Non-pigmented ciliary epithelial cell (primary cell): Measurements from ENCODE around the gene FFAR1.
"Not testable (repeated sequence)": the region's sequence is repeated elsewhere in the genome, so short reads cannot be mapped to it uniquely, and the experiment has no call there.

ENCODE experiments used
- DNase-seq: peaks from one replicate; pipeline ENCODE4 v3.0.0-alpha.2; 2010; ENCODE audit warnings: low read depth

Gene FFAR1

DNA sequence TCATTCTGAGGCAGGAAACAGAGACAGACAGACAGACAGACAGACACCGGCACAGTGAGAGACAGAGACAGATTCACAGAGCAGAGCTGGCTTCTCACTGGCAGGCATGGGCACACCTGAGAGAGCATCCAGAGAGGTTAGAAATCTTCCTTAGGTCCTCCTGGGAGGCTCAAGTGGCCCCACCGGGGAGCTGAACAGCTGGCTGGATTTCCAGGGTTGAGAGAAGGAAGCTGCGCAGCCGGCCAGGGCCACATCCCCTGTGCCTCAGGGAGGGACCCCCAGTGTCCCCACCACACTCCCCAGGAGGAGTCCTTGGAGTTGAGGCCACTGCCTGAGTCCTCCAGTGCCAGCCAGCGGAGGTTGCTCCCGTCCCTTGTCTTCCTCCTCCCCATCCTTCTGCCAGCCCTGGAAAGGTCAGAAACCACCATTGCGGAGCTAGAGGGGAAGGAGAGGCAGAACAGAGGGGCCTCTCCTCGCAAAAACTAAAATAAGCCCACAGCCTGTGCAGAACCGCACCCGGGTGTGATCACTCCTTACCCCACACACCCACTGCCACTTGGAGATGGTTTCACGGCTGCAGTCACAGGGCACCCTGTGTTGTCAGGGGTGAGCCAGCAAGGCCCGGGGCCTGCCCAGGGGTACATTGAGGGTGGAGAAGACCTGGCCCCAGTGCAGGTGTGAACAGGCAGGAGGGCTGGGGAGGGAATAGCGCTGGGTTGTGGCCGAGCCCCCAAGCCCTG lies 14.7 kb downstream of the FFAR1 start:
- no peak for DNase-seq

DNA sequence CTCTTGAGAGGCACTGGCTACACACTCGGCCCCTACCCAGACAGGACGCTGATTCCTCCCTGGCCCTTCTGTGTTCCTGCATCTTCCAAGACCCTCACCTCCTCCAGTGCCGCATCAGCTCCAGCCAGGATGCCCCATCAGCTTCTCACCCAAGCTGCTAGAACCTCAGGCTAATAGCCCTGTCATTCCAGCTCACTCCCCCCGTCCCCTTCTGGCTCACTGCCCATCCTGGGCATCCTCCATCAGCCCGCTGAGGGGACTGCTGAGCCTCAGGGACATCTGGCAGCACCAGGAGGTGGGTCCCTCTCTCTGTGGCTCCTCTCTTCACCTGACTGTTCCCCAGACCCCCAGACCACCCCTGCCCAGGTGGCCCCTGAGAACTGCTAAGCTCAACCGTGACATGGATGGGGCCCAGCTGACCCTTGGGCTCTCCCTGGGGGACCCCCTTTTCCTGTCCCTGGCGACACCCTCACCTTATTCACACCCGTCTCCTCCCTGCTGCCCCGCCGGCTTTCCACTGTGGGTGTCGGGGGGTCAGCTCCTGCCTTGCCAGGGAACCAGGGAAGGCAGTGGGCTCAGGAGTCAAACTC lies 15.4 kb downstream of the FFAR1 start:
- no peak for DNase-seq

GRCh38 chr19:35363711-35364425 lies 16.2 kb downstream of the FFAR1 start:
- DNase-seq, result no peak

DNA sequence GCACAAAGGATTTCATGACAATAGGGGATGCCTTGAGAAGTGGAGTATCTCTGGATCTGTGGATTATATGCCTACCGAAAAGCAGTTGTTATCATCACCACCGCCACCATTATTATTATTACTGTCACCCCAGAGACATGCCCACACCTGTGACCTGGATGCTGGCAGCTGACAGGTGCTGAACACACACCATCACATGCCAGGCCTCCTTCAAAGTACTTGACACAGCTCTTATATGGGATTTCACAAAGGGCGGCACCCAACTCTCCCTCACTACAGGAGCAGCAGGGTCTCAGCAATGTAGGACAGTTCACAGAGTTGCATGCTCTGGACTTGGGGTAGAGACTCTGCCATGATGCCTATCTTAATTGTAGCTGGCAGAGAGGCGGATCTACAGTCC lies 17.6 kb downstream of the FFAR1 start:
- no peak for DNase-seq

- DNase-seq, result no peak
Measured at GRCh38 chr19:35368378-35368777, 20.7 kb downstream of the FFAR1 start.

- no peak for DNase-seq
Measured at GRCh38 chr19:35369522-35369921, 21.8 kb downstream of the FFAR1 start.

GRCh38 chr19:35370722-35371121 lies 23.0 kb downstream of the FFAR1 start, which contains the start of gene GPR42:
Gene GPR42, plus strand, starts transcription at chr19:35371068. Its CDS starts 292 bp downstream, at chr19:35371360.
- DNase-seq, result no peak

DNA sequence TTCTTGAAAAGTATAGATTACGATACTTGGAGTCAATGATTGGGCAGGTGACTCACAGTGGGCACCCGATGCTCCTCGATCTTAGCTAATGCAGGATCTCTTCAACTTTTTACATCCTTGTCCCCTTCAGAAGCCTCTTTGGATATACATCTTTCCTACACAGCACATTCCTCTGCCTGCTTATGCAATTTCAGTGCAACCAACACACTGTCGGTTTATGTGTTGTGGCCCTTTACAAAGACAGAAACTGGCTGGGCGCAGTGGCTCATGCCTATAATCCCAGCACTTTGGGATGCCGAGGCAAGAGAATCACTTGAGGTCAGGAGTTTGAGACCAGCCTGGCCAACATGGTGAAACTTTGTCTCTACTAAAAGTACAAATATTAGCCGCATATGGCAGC lies 25.8 kb downstream of the FFAR1 start:
- no peak for DNase-seq

DNA sequence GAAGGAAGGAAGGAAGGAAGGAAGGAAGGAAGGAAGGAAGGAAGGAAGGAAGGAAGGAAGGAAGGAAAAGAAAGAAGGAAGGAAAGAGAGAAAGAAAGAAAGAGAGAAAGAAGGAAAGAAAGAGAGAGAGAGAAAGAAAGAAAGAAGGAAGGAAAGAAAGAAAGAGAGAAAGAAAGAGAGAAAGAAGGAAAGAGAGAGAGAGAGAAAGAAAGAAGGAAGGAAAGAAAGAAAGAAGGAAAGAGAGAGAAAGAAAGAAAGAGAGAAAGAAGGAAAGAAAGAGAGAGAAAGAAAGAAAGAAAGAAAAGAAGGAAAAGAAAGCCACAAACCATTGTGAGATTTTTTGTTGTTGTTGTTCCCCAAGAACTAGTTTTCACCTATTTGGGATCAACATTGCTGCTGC lies 26.3 kb downstream of the FFAR1 start:
- DNase-seq, result not testable (repeated sequence)

DNA sequence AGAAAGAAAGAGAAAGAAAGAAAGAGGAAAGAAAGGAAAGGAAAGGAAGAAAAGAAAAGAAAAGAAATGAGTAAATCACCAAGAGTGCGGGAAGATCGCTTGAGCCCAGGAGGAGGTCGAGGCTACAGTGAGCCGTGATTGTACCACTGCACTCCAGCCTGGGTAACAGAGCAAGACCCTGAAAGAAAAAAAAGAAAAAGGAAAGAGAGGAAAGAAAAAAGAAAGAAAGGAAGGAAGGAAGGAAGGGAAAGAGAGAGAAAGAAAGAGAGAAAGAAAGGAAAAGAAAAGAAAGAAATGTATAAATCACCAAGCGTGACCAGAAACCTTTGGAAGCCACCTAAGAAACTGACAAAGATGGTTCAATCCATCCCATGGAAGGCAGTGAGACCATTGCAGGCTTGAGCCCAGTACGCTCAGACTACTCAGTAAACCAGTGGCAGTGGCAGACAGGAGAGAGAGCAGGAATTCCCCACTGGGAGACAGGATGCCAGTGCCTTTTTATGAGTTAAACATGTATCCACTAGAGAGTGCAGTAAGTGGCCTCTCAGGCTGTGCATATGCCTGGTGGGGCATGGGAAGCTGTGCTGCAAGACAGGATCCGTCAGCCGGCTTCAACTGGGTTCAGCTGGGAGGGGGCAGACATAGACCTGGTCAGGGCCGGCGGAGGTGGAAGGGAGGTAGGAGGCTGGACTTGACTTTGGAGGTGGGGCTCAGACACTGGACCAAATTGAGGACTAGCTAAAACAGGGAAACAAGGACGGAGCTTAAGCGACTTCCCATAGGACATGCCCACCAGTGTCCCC lies 28.0 kb downstream of the FFAR1 start:
- no peak for DNase-seq

GRCh38 chr19:35377656-35378055 lies 30.0 kb downstream of the FFAR1 start:
- DNase-seq, result no peak

DNA sequence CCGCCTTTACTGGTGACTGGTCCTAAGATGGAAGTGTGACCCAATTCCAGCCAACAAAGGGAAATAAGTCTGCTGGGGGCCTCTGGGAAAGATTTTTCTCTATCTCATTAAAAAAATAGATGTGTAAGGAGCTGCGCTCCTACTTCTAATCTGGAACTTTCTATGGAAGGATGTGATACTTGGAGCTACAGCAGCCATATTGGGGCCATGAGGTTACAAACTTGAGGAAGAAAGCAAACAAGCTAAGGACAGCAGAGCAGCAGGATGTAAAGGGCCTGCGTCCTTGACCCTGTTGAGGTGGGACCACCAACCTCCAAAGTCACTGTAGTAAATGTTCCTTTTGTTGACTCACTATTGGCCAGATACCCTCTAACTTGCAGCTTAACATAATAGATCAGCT lies 30.7 kb downstream of the FFAR1 start:
- DNase-seq, result no peak

- not testable (repeated sequence) for DNase-seq
Measured at GRCh38 chr19:35379545-35379944, 31.8 kb downstream of the FFAR1 start.

DNA sequence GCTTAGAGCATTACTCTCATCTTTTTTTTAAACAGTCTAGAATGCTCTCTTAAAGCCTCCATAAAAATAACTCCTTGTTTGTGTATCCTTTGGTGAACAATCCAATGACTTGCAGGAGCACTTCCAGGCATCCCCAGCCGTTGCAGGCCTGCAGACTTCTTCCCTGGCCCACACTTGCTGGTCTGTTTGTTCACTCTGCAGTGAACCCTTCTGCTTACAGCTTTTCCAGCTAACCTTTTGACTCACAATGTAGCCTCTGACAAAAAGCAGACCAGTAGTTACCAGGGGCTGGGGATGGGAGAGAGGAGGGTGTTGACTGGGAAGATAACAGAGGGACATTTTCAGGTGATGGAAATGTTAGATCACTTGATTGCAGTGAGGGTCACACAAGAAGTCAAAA lies 32.3 kb downstream of the FFAR1 start:
- no peak for DNase-seq

GRCh38 chr19:35380450-35381124 lies 32.9 kb downstream of the FFAR1 start:
- DNase-seq, result no peak

DNA sequence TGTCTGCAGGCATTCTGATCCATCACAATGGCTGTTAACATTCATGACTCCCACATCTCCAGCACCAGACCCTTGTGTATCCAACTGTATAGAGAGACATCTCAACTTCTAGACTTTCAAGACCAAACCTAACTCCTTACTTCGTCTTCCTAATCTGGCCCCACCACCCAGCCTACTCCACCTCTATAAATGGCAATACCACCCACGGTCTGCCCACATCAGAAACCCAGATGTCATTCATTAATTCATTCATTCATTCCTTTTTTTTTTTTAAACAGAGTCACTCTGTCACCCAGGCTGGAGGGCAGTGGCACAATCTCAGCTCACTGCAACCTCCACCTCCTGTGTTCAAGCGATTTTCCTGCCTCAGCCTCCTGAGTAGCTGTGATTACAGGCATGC lies 33.6 kb downstream of the FFAR1 start:
- DNase-seq, result no peak

- no peak for DNase-seq
Measured at GRCh38 chr19:35381926-35382325, 34.2 kb downstream of the FFAR1 start.

GRCh38 chr19:35383536-35383935 lies 35.8 kb downstream of the FFAR1 start:
- DNase-seq, result no peak

DNA sequence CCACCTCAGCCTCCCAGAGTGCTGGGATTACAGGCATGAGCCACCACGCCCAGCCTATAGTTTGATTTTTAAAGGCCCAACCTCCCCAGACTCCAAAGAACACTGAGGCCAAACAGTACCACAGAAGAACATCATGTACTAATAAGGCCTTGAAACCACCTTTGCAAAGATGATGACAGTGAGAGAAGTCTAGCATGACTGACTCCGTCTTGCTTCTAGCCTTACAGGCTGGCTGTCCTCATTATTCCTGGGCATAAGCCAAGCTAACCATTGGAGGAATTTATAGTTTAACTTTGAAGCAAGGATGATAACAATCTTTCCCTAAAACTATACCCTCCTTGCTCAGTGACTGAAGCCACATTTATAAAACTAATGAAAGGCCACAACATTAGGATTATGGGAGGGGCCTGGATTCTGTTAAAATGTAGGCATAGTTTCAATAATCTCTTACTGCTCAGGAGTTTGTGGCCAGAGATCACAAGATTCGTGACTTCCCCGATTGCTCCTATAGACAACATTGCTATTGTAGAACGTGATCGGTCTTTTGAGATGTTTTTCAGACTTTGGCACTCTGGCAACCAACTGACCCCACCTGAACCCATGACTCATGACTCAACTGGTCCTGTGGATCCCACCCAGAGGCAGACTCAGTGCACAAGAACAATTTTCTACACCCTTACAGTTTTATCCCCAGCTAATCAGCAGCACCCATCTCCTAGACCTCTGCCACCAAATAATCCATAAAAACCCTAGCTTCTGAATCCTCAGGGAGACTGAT lies 40.8 kb downstream of the FFAR1 start:
- no peak for DNase-seq

DNA sequence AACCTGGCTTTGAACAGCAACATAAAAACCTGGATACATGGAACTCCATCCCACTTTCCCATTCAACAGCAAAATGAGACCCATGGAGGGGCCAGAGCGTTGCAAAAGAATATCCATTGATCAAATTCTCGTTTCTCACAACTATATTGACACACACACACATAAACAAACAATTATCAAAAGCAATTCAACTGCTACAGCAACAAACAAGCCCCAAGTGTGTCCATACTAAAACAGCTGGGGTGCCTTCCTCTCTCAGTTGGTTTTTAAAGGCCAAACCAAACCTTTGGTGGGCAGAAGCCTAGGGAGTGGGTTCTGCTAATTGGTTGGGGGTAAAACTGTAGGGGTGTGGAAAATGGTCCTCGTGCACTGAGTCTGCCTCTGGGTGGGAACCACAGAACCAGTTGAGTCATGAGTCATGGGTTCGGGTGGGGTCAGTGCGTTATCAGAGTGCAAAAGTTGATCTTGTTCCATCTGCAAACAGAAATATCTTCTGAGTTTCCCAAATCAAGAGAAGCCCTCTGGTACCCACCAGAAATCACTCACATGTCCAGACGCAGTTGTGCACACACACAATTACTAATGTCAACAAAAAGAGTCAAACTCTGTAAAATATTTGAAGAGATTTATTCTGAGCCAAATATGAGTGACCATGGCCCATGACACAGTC lies 41.6 kb downstream of the FFAR1 start:
- no peak for DNase-seq
